Activated gamma-delta T cell treated with anti-CD3 and anti-CD28 coated beads, Interleukin-2, amount 50 U/mL, for 16 hours (primary cell): ENCODE measurements around the gene NTRK2.

Experiments
- DNase-seq: peaks from one replicate; pipeline ENCODE4 v3.0.0-alpha.2; 2020; ENCODE audit warnings: low read depth

The NTRK2 gene

DNA sequence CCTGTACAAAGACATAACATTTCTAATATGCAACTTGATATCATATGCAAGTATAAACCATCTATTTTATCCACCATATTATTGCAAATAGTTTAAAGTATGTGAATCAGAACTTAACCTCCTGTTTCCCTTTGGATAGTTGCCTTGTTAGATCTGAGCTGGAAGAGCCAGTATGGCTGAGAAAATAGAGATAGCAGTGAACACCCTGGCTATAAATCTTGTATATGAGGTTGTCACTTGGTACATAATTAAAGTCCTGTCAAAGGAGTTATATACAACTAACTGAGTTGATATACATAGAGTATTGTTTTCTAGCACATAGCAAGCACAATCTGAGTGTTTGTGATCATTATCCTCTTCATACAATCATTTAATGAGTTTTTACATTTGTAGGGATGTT, 272.3 kb downstream of the NTRK2 start:
- no peak for DNase-seq

DNA sequence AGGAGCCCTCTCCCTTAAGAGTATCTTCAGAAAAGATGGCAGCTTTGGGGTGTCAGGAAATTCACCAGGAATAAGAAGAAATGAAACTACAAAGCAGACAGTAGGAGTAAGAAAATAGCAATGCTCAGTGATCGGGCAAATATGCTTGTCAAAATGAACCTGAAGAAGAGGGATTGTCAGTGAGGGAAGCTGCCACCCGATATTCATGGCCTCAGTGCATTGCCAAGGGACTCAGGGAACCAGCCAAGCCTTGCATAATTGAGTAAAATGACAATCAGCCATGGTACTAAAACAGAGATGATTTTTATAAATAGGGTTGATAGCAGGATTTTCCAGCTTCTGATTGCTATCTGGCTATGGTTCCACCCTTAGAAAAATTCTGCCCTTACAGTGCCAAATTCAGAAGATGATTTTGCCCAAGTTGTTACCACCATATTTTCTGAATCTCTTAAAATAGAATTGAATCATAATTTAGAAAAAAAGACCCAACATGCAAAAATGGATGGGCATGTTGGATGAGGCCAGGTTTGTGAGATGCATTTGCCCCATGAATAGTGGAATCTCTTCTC, 274.0 kb downstream of the NTRK2 start:
- no peak for DNase-seq

DNA sequence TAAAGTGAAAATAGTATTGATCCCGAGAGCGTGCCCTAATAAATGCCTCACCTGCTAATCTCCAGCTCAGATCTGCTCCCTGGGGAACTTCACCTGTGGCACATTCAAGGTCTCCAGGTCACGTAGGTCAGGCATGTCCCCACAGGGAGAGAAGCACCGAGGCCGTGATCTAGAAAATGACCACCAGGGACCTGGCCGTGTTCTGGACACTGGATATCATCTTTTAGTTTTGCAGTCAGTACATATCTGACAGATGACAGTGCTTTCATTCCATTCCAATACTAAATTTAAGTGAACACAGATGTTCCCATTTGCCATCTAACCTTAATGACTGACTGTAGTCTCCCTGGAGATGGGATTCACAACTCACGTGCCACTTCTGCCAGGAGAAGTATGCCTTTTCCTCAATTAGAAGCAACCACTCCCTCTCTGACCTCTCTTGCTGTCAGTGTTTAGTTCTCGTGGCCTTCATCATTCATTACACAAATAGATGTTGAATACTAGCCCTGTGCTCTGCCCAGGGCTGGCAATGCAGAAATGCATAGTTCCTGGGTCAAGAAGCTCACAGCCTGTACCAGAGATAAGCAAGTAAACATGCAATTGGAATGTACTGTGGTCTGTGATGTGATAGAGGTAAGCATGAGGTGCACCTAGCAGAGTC, 276.5 kb downstream of the NTRK2 start:
- no peak for DNase-seq

DNA sequence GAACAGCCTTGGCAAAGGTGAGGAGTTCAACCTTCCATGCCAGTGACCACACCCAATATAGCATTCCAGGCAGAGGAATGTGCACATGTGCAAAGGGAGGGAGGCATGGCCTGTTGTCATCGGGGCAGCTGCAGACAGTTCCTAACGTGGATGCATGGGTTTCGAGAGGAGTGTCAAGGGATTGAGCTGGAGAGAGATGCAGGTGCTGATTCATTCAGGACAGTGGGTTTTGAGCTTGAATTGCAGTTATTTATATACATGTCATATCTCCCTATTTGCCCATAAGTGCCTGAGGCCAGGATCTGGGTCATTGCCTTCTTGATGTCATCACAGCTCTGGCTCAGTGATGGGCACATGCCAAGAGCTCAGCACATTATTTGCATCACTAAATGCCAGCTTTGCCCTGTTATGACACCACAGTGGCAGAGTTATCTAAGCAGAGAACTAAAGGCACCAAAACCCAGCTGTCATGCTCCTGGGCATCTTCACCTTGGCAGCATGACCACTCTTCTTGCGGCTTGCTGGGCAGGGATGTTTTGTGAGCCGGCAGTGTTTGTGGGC, 278.0 kb downstream of the NTRK2 start:
- no peak for DNase-seq

DNA sequence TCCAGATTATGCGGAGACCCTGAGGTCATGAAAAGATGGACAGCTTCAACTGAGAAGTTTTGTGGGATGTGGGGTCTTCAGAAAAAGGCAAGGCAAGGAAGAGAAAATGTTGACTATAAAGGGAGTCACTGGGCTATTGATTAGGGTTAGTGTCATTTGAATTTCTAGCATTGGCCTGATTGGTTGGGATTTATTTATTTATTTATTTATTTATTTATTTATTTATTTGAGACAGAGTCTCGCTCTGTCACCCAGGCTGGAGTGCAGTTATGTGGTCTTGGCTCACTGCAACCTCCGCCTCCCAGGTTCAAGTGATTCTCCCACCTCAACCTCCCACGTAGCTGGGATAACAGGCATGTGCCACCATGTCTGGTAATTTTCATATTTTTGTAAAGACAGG, 279.7 kb downstream of the NTRK2 start:
- no peak for DNase-seq

DNA sequence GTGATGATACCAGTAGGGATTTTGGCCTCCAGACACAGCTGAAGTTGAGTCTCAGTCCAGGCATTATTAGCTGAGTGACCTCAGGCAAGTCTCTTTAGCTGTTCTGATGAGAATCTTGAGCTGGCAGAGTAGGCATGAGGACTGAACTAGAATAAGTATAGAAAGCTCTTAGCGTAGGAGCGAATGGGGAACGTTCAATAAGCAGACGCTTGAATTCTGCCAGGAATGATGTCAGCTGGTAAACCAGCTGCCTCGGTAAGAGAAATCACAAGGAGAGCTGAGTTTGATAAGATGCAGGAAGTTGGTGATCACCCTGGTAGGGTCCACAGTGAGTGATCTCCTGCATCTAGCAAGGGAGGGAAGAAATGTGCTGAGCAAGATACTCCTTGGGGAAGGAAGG, 280.4 kb downstream of the NTRK2 start:
- no peak for DNase-seq

DNA sequence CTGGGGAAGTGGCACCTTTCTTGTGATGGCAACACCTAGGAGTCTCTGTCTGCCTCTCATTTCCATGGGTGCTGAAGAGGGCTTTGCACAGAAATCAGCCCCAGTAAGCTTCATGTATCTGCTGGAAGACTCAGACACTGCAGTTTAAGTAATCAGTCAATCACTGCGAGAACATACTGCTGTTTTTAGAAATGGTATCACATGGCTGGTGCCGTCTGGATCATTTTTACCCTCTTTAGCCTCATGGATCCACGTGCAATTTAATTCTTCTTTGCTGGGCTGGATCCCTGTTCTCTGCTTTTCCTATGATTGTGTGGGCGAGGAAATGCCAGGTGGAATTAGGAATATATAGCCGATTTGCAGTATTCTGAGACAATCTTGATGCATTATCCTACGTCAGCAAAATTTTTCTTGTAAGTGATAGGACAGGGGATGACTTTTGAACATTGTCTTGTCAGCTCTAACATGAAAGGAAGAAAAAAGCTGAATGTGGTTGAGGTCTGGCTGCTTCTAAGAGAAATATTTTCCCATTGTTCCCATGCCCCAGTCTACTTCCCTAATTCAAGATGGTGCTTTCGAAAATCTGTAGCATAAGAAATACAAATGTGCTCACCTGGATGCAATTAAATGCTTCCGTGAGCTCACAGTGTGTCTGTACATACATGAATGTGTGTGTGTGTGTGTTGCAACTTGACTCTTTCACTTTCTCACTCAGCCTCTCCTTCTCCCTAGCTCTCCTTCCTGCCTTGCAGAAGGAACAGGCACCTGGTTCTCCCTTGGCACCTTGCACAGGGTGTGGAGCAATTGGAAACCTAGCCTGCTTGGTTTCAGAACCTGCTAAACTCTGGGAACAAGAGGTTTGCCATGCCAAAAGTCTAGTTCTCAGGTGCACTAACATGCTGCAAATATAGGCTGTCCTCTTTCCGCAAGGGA, 281.6 kb downstream of the NTRK2 start:
- no peak for DNase-seq

DNA sequence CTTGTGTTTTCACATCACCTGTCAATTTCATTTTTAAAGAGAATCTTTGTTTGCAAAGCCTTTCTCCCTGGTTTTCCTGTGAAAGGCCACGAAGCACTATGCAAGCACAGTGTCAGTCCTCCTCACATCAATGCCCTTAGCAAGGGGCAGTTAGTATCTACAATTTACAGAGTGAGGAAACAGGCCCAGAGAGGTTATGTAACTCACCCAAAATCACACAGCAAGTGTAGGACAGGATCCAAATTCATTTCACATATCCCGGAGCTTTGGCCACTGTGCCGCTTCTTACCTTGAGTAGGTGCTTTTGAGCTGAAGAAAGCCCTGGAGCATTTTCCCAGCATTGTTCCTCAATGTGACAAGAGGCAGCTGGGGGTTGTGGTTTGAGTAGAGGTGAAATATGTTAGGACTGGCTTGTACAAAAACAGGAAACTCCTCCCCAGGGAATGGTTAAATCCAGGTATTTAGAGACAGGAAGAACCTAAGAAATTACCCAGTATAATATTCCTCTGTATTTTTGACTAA, 283.8 kb downstream of the NTRK2 start:
- no peak for DNase-seq

DNA sequence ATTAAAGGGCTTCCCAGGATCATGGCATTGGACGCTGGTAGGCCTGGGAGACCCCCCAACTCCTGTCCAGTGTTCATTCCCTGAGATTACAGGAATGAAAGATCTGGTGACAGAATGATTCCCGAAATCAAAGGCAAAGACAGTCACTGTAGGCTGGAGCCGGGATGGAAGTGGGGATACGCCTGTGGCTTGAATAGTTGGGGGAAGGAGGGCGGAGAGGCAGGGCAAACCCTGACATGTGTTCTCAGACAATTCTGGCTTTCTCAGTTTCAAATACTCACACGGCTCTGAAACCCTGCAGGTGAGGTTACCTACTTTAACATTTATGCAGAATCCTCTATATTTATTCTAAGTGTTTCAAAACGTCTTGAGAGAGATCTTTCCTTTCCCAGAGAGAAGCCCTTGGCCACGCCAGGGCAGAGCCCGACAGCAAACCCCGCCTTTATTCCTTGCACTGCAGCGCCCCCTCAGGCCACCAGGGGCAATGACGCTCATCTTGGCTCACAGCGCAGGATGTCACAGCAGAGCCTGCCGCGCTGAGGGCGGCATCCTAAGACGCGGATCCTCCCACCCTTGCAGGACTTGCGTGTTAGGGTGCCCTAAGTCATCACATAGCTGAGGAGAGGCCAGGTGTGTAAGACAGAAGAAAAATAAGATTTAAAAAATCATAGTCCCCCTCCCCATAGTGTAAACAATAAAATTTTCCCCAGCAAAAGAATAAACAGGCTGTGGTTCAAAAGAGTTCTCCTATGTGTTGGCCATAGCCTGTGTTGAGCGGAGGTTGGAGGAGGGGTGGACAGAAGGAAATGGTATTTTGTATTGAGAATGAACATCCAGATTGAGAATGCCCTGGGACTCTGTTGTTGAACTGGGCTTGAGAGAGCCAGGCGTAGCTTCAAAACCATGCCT, 284.5 kb downstream of the NTRK2 start:
- no peak for DNase-seq

DNA sequence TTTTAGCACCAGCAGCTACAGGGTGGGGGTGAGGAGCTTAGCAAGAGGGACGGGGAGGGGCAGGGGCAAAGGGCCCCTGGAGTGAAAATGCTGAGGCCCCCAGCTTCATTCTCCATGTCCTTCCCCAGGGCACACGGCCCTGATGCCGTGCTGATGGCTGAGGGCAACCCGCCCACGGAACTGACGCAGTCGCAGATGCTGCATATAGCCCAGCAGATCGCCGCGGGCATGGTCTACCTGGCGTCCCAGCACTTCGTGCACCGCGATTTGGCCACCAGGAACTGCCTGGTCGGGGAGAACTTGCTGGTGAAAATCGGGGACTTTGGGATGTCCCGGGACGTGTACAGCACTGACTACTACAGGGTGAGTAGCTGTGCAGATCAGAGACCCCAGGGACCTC, 285.6 kb downstream of the NTRK2 start:
- DNase-seq, result no peak

DNA sequence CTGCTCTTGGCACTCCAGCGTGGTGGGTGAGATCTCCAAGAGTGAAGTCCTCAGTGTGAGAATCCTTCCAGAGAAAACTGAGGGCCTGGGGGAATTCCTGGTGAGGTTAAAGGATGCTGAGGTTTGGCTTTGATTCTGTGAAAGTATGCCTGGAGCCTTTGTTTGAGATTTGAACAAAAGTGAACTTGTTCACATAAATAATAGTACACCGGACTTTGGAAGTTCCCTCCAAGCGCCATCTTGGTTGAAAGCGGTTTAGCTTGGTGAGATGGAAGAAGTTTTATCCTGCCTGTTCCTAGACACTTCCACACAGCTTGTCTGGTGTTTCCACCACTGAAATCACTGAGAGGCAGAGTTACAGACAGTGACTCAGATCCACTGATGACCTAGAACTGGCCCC, 286.4 kb downstream of the NTRK2 start:
- no peak for DNase-seq

DNA sequence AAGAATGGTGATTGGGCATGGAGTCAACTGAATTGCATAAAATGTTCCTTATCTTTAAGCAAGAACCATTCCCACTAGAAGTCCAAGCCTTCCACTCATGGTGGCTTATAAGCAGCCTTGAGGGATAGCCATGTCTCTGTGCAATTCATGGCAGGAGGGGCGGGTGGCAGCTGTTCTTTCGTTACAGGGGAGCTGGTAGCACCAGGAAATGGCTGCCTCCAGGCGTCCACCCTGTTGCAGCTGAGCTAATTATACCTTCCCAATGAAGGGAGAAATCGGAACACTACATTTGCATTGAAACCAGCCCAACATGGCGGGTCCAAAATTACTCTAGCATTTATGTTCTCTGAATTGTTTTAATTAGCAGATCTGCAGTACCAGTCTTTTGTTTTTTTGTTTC, 289.8 kb downstream of the NTRK2 start:
- DNase-seq, result no peak

DNA sequence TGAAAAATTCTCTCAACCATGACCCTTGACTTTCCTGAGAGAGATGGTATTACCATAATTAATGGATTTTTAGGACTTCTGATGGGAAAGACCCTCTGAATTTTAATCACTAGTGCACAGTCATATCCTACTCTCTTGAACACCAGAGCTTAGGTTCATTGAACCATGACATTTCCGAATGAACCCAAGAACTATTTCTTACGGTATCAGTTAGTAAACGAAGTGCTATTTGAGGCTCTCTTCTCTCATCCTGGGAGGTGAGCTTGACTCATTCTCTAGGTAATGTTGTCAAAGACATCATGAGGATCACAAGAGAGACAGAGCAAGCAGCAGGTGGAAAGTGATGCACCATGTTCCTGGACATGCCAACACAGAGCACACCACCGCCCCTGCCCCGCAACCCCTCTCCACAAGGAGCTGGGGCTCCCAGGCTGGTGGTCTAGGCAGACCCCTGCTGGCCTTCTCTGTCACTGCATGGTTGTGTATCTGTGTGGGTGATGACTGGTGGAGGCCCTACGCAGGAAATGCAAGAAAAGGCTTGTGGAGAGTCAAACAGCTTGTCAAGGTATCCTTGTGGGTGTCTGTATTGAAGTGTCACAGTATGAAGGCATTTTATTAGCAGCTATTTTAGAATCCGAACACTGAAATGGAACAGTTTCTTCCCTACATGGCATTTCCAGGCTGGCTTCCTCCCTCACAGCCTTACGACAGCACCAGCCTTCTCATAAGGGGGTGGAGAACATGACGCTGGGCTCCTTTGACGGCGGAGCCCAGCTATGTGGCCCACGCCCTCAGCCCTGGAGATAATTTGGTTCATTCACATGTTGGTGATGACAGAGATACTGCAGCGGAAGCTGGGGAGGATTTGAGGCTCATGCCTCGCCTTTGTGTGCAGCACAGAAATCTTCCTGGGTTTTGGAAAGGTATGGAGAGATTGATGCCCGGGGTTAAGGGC, 297.6 kb downstream of the NTRK2 start:
- DNase-seq, result no peak

DNA sequence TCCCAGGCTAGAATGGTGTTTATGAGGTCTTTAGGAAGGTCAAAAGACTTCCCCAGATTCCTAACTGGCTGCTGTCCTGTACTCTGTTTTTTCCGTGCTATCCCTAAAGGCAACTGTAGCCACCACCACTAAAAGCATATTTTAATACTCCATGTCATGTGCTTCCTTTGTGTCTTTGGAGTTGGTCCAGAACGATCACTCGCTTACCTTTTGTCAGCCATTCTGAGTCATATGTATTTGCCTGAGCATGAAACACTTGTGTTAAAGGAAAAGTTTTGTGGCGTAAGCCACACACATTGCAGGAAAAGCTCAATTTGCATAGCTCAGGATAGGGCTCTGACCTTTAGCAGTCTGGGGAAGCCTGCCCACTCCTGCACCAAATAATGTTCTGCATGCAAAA, 299.6 kb downstream of the NTRK2 start:
- DNase-seq, result no peak

DNA sequence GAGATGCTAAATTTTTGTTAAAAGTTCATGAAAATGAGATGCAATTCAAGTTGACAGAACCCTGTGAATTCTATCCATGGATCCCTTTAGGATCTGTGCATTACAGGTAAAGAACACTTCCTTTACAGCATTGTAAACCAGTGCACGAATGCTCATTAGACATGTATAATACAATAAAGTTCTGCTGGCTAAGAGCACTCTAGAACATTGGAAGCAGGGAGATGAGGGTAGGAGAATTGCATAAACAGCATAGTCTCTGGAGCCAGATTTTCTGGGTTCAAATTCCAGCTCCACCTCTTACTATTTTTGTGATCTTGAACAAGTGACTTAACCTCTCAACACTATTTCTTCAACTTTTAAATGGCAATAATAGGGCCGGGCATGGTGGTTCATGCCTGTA, 300.2 kb downstream of the NTRK2 start:
- DNase-seq, result no peak

DNA sequence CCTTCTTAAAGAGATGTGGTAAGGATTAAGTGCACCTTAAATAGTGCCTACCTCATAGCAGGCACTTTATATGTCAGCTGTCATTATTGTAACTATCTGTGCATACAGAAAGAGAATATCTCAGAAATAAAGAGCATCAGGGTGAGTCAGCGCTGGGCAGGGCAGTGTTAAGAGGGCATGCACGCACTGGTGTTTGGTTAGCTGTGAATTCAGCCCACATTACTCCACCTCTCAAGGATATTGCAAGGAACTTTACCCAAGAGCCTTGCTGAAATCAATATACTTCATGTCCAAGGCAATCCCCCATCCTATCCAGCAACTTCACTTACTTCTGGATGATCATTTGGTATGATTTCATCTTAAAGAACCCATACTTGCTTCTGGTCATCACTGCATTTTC, 300.9 kb downstream of the NTRK2 start:
- DNase-seq, result no peak

DNA sequence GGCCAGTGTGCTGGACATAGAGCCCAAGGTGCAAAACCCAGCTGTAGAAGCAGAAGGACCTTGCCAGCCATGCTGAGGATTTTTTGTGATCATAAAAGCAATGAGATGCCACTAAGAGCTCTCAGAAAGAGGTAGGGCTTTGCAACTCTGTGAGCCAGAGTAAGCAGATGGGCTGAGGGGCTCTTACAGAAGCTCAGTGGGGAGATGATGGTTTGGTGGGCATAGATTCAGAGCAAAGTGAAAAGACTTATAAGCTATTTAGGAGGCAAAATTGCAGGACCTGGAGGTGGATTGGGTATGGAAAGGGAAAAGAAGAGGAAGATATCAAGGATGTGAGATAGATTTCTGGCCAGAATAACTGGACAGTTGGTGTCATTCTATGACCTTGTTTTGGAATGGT, 302.0 kb downstream of the NTRK2 start:
- DNase-seq, result no peak

DNA sequence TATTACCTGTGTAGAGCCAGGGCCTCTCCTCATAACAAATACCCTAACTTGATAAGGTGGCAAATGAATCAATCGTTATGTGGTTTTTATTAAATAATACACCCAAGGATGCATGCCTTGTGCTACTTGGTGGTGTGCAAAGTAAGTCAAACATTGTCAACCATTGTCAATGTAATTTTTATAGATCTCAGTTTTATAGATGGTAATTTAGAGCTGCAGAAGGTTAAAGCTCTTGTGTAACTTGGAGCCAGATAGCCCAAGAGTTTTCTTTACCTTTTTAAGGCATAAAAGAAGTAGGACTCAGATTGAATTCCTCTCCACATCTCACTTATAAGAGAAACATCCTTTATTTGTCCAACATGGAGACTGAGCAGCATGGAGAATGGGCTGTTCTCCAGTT, 304.7 kb downstream of the NTRK2 start:
- no peak for DNase-seq

DNA sequence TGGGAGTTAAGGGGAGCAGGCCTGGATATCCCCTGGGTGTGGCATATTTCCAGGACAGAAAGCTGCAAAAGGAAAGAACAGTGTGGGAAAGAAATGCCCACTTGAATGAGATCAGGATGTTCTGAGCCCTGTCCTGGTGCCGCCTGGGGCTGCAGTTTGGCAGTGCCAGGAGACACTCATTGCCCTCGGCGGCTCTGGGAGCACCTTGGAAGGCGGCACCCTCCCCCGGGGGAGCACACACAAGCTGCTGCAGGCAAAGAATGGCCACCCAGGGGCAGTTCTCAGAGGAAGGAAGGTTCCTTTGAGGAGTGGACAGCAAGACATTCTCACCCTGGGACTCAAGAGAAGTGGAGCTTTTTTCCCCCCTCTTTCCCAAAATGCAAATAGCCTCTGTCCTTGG, 305.3 kb downstream of the NTRK2 start:
- DNase-seq, result no peak

DNA sequence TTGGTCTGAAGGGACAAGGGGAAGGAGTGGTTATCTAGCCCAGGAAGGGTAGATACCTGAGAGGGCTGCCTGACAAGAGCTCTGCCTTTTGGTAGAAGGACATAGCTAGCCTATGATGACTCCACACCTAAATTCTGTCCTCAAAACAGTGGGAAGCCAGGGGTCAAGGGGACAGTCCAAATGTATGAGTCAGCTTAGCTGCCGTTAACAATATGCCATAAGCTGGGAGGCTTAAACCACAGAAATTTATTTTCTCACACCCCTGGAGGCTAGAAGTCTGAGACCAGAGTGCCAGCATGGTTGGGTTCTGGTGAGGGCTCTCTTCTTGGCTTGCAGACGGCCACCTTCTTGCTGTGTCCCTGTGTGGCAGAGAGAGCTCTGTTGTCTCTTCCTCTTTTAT, 306.4 kb downstream of the NTRK2 start:
- DNase-seq, result no peak

DNA sequence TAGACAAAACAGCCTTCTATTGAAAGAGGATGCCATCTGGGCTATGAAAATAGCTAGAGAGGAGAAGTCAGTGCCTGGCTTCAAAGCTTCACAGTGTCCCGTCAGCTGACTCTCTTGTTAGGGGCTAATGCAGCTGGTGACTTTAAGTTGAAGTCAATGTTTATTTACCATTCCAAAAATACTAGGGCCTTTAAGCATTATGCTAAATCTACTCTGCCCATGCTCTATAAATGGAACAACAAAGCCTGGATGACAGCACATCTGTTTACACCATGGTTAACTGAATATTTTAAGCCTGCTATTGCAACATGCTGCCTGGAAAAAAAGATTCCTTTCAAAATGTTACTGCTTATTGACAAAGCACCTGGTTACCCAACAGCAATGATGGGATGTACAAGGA, 309.1 kb downstream of the NTRK2 start:
- DNase-seq, result no peak
